Neutrophil (primary cell): ENCODE data around the gene COG6.

ENCODE experiments used
- H3K27ac ChIP-seq: fragments of 200-600 bp; sonication (generic); 2 replicates; pipeline ENCODE4 v1.5.1; 2016; ENCODE audit warnings: mild to moderate bottlenecking, moderate library complexity
- H3K27me3 ChIP-seq: fragments of 200-600 bp; sonication (generic); 2 replicates; pipeline ENCODE4 v1.6.0; 2016; ENCODE audit warnings: mild to moderate bottlenecking
- H3K36me3 ChIP-seq: fragments of 200-600 bp; sonication (generic); 2 replicates; pipeline ENCODE4 v1.5.1; 2017
- H3K4me1 ChIP-seq, 2 experiments: fragments of 200-600 bp in 1 of 2; sonication (generic) in 1 of 2; 1 replicate in 1 of 2; 2 replicates in 1 of 2; pipeline versions ENCODE4 v1.5.1 to v1.6.1; 2013 to 2016; ENCODE audit warnings: low read depth in 1 of 2, low read length in 1 of 2, mild to moderate bottlenecking in 1 of 2, moderate library complexity in 1 of 2; ENCODE audit not compliant: control insufficient read depth in 1 of 2, insufficient read depth in 1 of 2
- H3K4me3 ChIP-seq, 2 experiments: fragments of 200-600 bp in 1 of 2; sonication (generic) in 1 of 2; 1 replicate in 1 of 2; 2 replicates in 1 of 2; pipeline ENCODE4 v1.5.1; 2013 to 2016; ENCODE audit warnings: low read depth in 1 of 2, low read length in 1 of 2, mild to moderate bottlenecking in 1 of 2, moderate library complexity in 1 of 2
- H3K9me3 ChIP-seq: fragments of 200-600 bp; sonication (generic); 2 replicates; pipeline ENCODE4 v1.5.1; 2016
- CTCF ChIP-seq: fragments of 200-600 bp; sonication (generic); IDR thresholded peaks from 2 replicates; pipeline ENCODE4 v1.5.1; 2016; ENCODE audit warnings: antibody characterized with exemption

Gene COG6

GRCh38 chr13:39637890-39638289 is 17.6 kb upstream of the COG6 start:
- Histone ChIP-seq H3K36me3 (no peaks in the 10 kb centered on the region), H3K4me3 (no peak overlapping the region), H3K9me3 (no peaks in the 10 kb centered on the region), H3K27ac (no peak overlapping the region), H3K4me1 (no peaks in the 10 kb centered on the region), H3K27me3 (no peaks in the 10 kb centered on the region)
- TF ChIP-seq CTCF, result no peak

GRCh38 chr13:39641645-39642044 is 13.8 kb upstream of the COG6 start:
- H3K4me1 ChIP-seq, result no peaks in the 10 kb centered on the region
- no peak for TF ChIP-seq CTCF
- H3K27ac ChIP-seq, result no peak overlapping the region
- no peaks in the 10 kb centered on the region for H3K36me3 ChIP-seq
- H3K4me3 ChIP-seq, result no peak overlapping the region
- no peaks in the 10 kb centered on the region for H3K9me3 ChIP-seq
- no peaks in the 10 kb centered on the region for H3K27me3 ChIP-seq

GRCh38 chr13:39646122-39646521 is 9.3 kb upstream of the COG6 start:
- no peaks in the 10 kb centered on the region for H3K4me1 ChIP-seq
- H3K36me3 ChIP-seq, result no peaks in the 10 kb centered on the region
- no peak for TF ChIP-seq CTCF
- no peak overlapping the region for H3K4me3 ChIP-seq
- H3K27me3 ChIP-seq, result no peaks in the 10 kb centered on the region
- H3K27ac ChIP-seq, result no peak overlapping the region
- H3K9me3 ChIP-seq, result no peaks in the 10 kb centered on the region

GRCh38 chr13:39655041-39655568 is 357 bp upstream of the COG6 start:
- Histone ChIP-seq H3K27me3 (no peaks in the 10 kb centered on the region), H3K4me3 (peak overlapping the region; percentile 75 to 77), H3K4me1 (peaks cover 8 to 12% of the 10 kb centered on the region in 2 experiments), H3K36me3 (no peaks in the 10 kb centered on the region), H3K9me3 (no peaks in the 10 kb centered on the region), H3K27ac (no peak overlapping the region)
- TF ChIP-seq CTCF, result no peak

- H3K27ac ChIP-seq, result no peak overlapping the region
- TF ChIP-seq CTCF, result no peak
- H3K27me3 ChIP-seq, result no peaks in the 10 kb centered on the region
- no peaks in the 10 kb centered on the region for H3K36me3 ChIP-seq
- no peaks in the 10 kb centered on the region for H3K9me3 ChIP-seq
- H3K4me3 ChIP-seq, result peak overlapping the region; percentile 75 to 77
- peaks cover 8 to 12% of the 10 kb centered on the region in 2 experiments for H3K4me1 ChIP-seq
These were observed 839 bp downstream of the COG6 start for GRCh38 chr13:39656325-39656677.

- H3K4me3 ChIP-seq, result no peak overlapping the region
- H3K36me3 ChIP-seq, result peaks cover 12% of the 10 kb centered on the region
- no peak for TF ChIP-seq CTCF
These were observed 8.0 kb downstream of the COG6 start for GRCh38 chr13:39663508-39663907.

More at GRCh38 chr13:39663508-39663907, 8.0 kb downstream of the COG6 start:
- Histone ChIP-seq H3K27ac (no peak overlapping the region), H3K27me3 (no peaks in the 10 kb centered on the region), H3K9me3 (no peaks in the 10 kb centered on the region), H3K4me1 (no peaks in the 10 kb centered on the region)
